Bronchial smooth muscle cell (primary cell): Measurements from ENCODE around the gene MTTP. TPM values are rescaled to one million over a fixed set of nuclear protein-coding genes. Genes with fewer than 3 reads are reported as not detected.

Experiments used
- total RNA-seq: library from RNA; depleted of rRNA; stranded (reverse); fragments of >200 nt; gene quantifications from 2 replicates; pipeline ENCODE4 v1.2.1, GENCODE V29; 2014

The MTTP gene
- under 0.01 TPM in 1 of 2 replicates, not detected in the other for total RNA-seq

GRCh38 chr4:99574530-99575324 is at the start of gene MTTP:
TSS of gene MTTP (plus strand) at chr4:99574824. CDS start at chr4:99574910, 86 bp downstream.

GRCh38 chr4:99563310-99564186 is 11.1 kb upstream of the MTTP start, which contains the start of gene TRMT10A:
TSS of gene TRMT10A (minus strand) at chr4:99564039. CDS start at chr4:99559338, 4,701 bp downstream.

GRCh38 chr4:99657798-99658197 is 83.2 kb downstream of the MTTP start, which contains the start of gene C4orf54:
TSS of gene C4orf54 (minus strand) at chr4:99657828. CDS start at chr4:99654648, 3,180 bp downstream.

Other genes starting within 250 kb of the MTTP start
- 5.4 and 6.1 TPM in 2 replicates for gene ADH1C, start 222.1 kb upstream of the MTTP start, total RNA-seq
- gene ADH7, start 139.5 kb upstream of the MTTP start, total RNA-seq = 0.32 TPM in 1 of 2 replicates, not detected in the other
- gene C4orf17, start 63.8 kb upstream of the MTTP start, total RNA-seq = not detected in 2 replicates
- 3.8 and 5.7 TPM in 2 replicates for gene TRMT10A, start 10.8 kb upstream of the MTTP start, total RNA-seq
- gene C4orf54, start 83.0 kb downstream of the MTTP start, total RNA-seq = not detected in 2 replicates
- 0.09 TPM in 1 of 2 replicates, not detected in the other for gene DAPP1, start 242.0 kb downstream of the MTTP start, total RNA-seq